Lung (tissue), 12 donors: ENCODE data around the gene PAK4. TPM values are rescaled to one million over a fixed set of nuclear protein-coding genes. Genes with fewer than 3 reads are reported as not detected.

Source experiments
- ATAC-seq: fragments of 200-7000 bp; cut with Tn5 transposase; one replicate; pipeline ENCODE4 v1.9.1; 2020; ENCODE audit warnings: moderate number of reproducible peaks; ENCODE audit not compliant: insufficient read depth, low FRiP score
- DNase-seq, 3 donors: peaks; one replicate each; pipeline ENCODE4 v3.0.0-alpha.2; 2013 to 2017
- H3K27ac ChIP-seq, 2 donors: one replicate each; pipeline ENCODE4 v1.5.1; 2013; ENCODE audit warnings: mild to moderate bottlenecking in 2 of 2, moderate library complexity in 2 of 2, control low read depth in 1 of 2, inconsistent platforms in 1 of 2, low read depth in 1 of 2, low read length in 1 of 2
- H3K27me3 ChIP-seq, 3 donors: one replicate each; pipeline ENCODE4 v1.5.1; 2013; ENCODE audit warnings: low read length in 2 of 3; ENCODE audit not compliant: control insufficient read depth in 3 of 3, insufficient read depth in 3 of 3
- H3K36me3 ChIP-seq, 4 donors: one replicate each; pipeline ENCODE4 v1.5.1; 2013; ENCODE audit warnings: low read length in 4 of 4, mild to moderate bottlenecking in 1 of 4, moderate library complexity in 1 of 4; ENCODE audit not compliant: control insufficient read depth in 4 of 4, insufficient read depth in 4 of 4
- H3K4me1 ChIP-seq, 5 donors: one replicate each; pipeline ENCODE4 v1.5.1; 2013; ENCODE audit warnings: low read length in 5 of 5, mild to moderate bottlenecking in 2 of 5, moderate library complexity in 1 of 5; ENCODE audit not compliant: control insufficient read depth in 5 of 5, insufficient read depth in 5 of 5
- H3K4me3 ChIP-seq: one replicate; pipeline ENCODE4 v1.5.1; 2013; ENCODE audit warnings: mild to moderate bottlenecking, control low read depth, moderate library complexity
- H3K9ac ChIP-seq, 2 donors: one replicate each; pipeline ENCODE4 v1.5.1; 2013; ENCODE audit warnings: low read length in 2 of 2, control low read depth in 1 of 2; ENCODE audit not compliant: insufficient read depth in 1 of 2
- H3K9me3 ChIP-seq, 4 donors: one replicate each; pipeline ENCODE4 v1.5.1; 2013; ENCODE audit warnings: low read length in 3 of 4, mild to moderate bottlenecking in 1 of 4, moderate library complexity in 1 of 4; ENCODE audit not compliant: control insufficient read depth in 4 of 4, insufficient read depth in 3 of 4
- WGBS, 2 donors: extraction: QIAGEN DNeasy Blood & Tissue Kit; methylation state at CpG; one replicate each; pipeline ENCODE4 v1.1.7; 2013; 5-methylcytosine and 5-hydroxymethylcytosine counted together
- polyA plus RNA-seq, 2 donors: library from polyadenylated mRNA; stranded (reverse); fragments of 200-250 nt; gene quantifications; one replicate each; pipeline ENCODE4 v1.2.1, GENCODE V29; 2013
- total RNA-seq, 2 donors: library from RNA; depleted of rRNA in 1 of 2; stranded (reverse); fragments of >200 nt in 1 of 2; gene quantifications; one replicate each; pipeline ENCODE4 v1.2.1, GENCODE V29; 2014 to 2021
- TF ChIP-seq, protein P1 (sequence below): IDR thresholded peaks from 2 replicates; pipeline ENCODE4 v1.5.1; 2012; ENCODE audit warnings: mild to moderate bottlenecking; ENCODE audit errors: control extremely low read depth, extremely low read depth
- donor health status: control.
- donor health status: control.
- donor health status: Bipolar disorder and iron deficiency.
- donor health status: healthy.
- donor health status: DM: yes; HTN: yes; CAD: no.

PAK4 gene
- total and polyA plus RNA-seq, 4 donors: 23.2 to 60.8 (median 36.7) TPM

DNA sequence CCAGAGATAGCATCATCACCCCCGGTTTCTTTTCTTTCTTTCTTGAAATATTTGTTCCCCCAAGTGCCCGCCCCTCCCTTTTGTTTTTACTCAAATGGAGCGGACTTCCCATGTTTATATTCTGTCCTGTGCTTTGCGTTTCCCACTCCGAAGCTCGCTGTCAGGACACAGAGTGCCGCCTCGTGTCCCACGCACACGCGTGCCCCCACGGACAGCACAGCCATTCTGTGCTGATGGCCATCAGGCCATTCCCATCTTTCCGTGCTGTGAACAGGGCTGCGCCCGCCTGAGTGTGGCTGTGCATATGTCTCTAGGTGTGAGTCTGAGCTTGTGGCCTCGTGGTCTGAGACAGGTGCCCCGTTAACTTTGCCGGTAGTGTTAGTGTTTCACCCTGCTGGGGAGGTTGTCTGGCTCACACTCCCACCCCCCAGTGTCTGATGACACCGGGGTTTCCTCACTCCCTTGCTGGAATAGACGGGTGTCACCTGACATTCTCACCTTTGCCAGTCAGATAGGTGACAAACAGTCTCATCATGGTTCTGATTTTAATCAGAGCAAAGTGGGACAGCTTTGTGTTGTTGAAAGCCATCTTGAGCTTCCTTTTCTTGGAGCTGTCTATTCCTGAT is 6.9 kb downstream of the PAK4 start:
- peaks cover 0 to 6% (median 1%) of the 10 kb centered on the region in 4 donors for H3K36me3 ChIP-seq
- H3K9ac ChIP-seq: no peak overlapping the region
- TF ChIP-seq, protein P1, sequence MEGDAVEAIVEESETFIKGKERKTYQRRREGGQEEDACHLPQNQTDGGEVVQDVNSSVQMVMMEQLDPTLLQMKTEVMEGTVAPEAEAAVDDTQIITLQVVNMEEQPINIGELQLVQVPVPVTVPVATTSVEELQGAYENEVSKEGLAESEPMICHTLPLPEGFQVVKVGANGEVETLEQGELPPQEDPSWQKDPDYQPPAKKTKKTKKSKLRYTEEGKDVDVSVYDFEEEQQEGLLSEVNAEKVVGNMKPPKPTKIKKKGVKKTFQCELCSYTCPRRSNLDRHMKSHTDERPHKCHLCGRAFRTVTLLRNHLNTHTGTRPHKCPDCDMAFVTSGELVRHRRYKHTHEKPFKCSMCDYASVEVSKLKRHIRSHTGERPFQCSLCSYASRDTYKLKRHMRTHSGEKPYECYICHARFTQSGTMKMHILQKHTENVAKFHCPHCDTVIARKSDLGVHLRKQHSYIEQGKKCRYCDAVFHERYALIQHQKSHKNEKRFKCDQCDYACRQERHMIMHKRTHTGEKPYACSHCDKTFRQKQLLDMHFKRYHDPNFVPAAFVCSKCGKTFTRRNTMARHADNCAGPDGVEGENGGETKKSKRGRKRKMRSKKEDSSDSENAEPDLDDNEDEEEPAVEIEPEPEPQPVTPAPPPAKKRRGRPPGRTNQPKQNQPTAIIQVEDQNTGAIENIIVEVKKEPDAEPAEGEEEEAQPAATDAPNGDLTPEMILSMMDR: no peak
- no peak overlapping the region for H3K4me3 ChIP-seq
- H3K27me3 ChIP-seq: no peaks in the 10 kb centered on the region
- peaks cover 0 to 44% (median 39%) of the 10 kb centered on the region in 5 donors for H3K4me1 ChIP-seq
- no peaks in the 10 kb centered on the region for H3K9me3 ChIP-seq
- ATAC-seq: no peak
- no peak for DNase-seq
- H3K27ac ChIP-seq: peak overlapping the region in 1 of 2 donors; percentile 86
- WGBS, 2 donors: 60 to 79% methylated on average over 20 of the region's 20 CpGs

DNA sequence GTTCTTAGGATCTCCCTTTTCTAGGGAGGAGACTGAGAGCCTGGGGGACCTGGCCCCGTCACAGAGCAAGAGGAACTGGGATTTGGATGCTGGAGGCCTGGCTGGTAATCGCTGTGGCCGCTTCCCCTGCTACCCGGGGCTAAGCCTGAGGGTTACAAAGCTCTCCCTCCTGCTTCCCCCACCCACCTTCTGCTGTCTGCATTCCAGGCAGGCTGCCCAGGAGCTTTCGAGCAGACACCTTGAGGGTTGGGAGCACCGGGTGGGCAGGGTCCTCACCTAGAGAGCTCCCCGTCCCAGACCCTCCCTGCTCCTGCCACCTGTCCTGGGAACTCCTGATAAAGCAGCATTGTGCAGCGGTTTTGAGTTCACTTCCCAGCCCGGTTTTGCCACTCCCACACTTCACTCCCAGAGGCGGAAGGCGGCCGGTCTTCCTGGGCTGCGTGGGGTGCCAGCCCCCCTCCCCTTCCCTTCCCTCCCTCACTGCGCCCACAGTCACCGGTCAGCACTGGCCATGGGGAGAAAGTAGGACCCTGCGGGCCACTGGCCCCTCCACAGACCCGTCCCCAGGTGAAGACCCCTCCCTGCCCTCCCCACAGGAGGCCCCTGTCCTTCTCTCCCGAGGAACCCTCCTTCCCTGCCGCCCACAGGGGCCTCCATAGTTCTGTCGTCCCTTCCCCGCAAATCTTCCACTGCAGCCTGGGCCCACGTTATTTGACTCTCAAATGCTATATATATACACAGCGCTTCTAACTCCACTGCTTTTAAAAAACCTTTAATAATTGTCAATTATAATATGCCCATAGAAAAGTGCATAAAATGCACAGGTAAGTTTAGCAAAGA is 8.1 kb downstream of the PAK4 start:
- peak; percentile 61 for ATAC-seq
- Histone ChIP-seq H3K27me3 (no peaks in the 10 kb centered on the region), H3K9ac (no peak overlapping the region), H3K4me1 (peaks cover 0 to 40% (median 33%) of the 10 kb centered on the region in 5 donors), H3K27ac (peak overlapping the region in 1 of 2 donors; percentile 78), H3K9me3 (no peaks in the 10 kb centered on the region), H3K36me3 (peaks cover 0 to 6% (median 1%) of the 10 kb centered on the region in 4 donors), H3K4me3 (no peak overlapping the region)
- peak; percentile 42 to 79 (median 75) for DNase-seq
- TF ChIP-seq, protein P1: no peak
- WGBS, 2 donors: 34 to 46% methylated on average over 21 to 23 of the region's 23 CpGs

DNA sequence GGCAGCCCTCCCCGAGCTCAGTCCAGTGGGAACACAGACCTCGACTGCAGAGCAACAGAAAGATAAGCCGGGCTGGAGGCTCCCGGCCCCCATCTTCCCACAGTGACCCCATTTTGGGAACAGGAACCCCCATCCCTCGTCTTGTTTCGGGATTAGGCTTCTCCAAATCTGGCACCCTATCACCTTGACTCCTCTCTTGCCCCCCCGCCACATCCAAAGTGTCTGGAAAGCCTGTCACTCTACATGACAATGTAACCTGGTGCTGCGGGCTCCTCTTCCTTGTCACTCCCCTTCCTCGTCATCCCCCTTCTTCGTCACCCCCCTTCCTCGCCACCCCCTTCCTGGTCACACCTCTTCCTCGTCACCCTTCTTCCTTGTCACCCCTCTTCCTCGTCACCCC is 10.1 kb downstream of the PAK4 start:
- H3K4me1 ChIP-seq: peaks cover 11 to 55% (median 37%) of the 10 kb centered on the region in 5 donors
- H3K9ac ChIP-seq: no peak overlapping the region
- DNase-seq (no peak), ATAC-seq (no peak)
- H3K27me3 ChIP-seq: no peaks in the 10 kb centered on the region
- H3K4me3 ChIP-seq: no peak overlapping the region
- TF ChIP-seq, protein P1: no peak
- WGBS, 2 donors: 79 to 82% methylated on average over 13 of the region's 13 CpGs
- H3K9me3 ChIP-seq: no peaks in the 10 kb centered on the region
- H3K36me3 ChIP-seq: peaks cover 0 to 3% (median 1%) of the 10 kb centered on the region in 4 donors
- peak overlapping the region in 1 of 2 donors; percentile 48 for H3K27ac ChIP-seq
